ENCODE measurements around the gene PDE9A. TPM values are rescaled to one million over a fixed set of nuclear protein-coding genes. Genes with fewer than 3 reads are reported as not detected.
A peak's percentile ranks its signal among the peaks of the same experiment; 100 is the strongest.
"Not testable (repeated sequence)": the region's sequence is repeated elsewhere in the genome, so short reads cannot be mapped to it uniquely, and the experiment has no call there.

Gene PDE9A
- total RNA-seq, 1 experiment from 2014 or later = 31.9 TPM

DNA sequence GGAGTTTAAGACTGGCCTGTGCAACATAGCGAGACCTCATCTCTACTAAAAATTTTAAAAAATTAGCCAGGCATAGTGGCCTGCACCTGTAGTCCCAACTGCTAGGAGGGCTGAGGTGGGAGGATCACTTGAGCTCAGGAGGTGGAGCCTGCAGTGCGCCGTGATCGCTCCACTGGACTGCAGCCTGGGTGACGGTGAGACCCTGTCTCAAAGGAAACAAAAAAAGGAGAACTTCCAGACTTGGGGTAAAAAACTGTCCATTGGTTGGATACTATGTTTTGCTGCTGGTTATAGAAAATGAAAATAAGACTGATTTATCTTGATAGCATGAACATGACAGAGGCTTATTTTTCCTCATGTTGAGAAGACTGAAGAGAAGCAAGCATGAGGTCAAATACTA lies 146.5 kb downstream of the PDE9A start:
- Histone ChIP-seq H3K79me1 (ENCODE audit: insufficient read depth, low read depth, low read length, poor library complexity, severe bottlenecking) (no peaks in the 10 kb centered on the region), H3K79me2 (ENCODE audit: insufficient read depth, low read length) (no peaks in the 10 kb centered on the region), H3K4me2 (ENCODE audit: insufficient read depth, insufficient read length, low read length) (no peak overlapping the region), H2AFZ (ENCODE audit: low read length) (no peak overlapping the region), H3K9ac (ENCODE audit: extremely low read depth, insufficient read length, low read length) (no peak overlapping the region), H4K20me1 (ENCODE audit: control insufficient read depth, insufficient read depth, insufficient read length) (no peaks in the 10 kb centered on the region), H3K27ac (ENCODE audit: insufficient read length, low read depth, low read length) (no peak overlapping the region), H4K5ac (ENCODE audit: insufficient read length, low read depth, low read length) (no peak overlapping the region), H3T11ph (ENCODE audit: low read length) (no peak overlapping the region), H3K4ac (ENCODE audit: low read depth, low read length) (no peak overlapping the region), H2BK20ac (ENCODE audit: low read depth, low read length, poor library complexity, severe bottlenecking) (no peak overlapping the region), H2BK120ac (ENCODE audit: low read depth, low read length, poor library complexity, severe bottlenecking) (no peak overlapping the region), H4K91ac (ENCODE audit: insufficient read length, low read depth, low read length) (no peak overlapping the region), H3K18ac (ENCODE audit: insufficient read length, low read depth, low read length) (no peak overlapping the region), H3K27me3 (ENCODE audit: insufficient read depth, low read length) (no peaks in the 10 kb centered on the region), H3K23me2 (ENCODE audit: insufficient read length, low read depth, low read length, poor library complexity, severe bottlenecking) (no peaks in the 10 kb centered on the region), H4K8ac (replicated peaks; ENCODE audit: insufficient read length, low read depth, low read length) (no peak overlapping the region), H2BK12ac (ENCODE audit: insufficient read length, low read depth, low read length) (no peak overlapping the region), H2BK15ac (ENCODE audit: low read depth, low read length) (no peak overlapping the region), H2BK5ac (ENCODE audit: insufficient read length, low read length) (no peak overlapping the region), H3K56ac (ENCODE audit: insufficient read length, low read depth, low read length) (no peak overlapping the region), H3K23ac (ENCODE audit: insufficient read length, low read depth, low read length) (no peak overlapping the region), H3K14ac (ENCODE audit: insufficient read depth, low read length) (no peak overlapping the region), H2AK5ac (ENCODE audit: insufficient read length, low read length) (no peak overlapping the region), H3K9me3 (ENCODE audit: control insufficient read depth, low read depth, low read length) (no peaks in the 10 kb centered on the region), H3K4me1 (ENCODE audit: insufficient read depth, low read length) (no peaks in the 10 kb centered on the region; the same call in 1 of the 2 replicates)
- no peak for TF ChIP-seq CTCF (conservative IDR thresholded peaks at IDR 0.05)
- WGBS (ENCODE audit: extremely low coverage, insufficient read length, low lambda C conversion rate) = no CpG with 5 or more reads among the region's 5 CpGs
- peak; percentile 20 for DNase-seq
- H3K4me3 Mint-ChIP-seq = no peak overlapping the region
- H3K36me3 Mint-ChIP-seq (ENCODE audit: insufficient read depth in 1 of 3, low read depth in 3 of 3) = no peaks in the 10 kb centered on the region
- peaks cover 20 to 39% of the 10 kb centered on the region in 2 experiments for H3K4me1 Mint-ChIP-seq
- peaks cover 2% of the 10 kb centered on the region; the same call in 1 of the 2 replicates for H3K27me3 Mint-ChIP-seq (ENCODE audit: low read depth)
- H3K9me3 Mint-ChIP-seq = no peaks in the 10 kb centered on the region; a peak in 1 of 5 replicates
- no peak overlapping the region for H3K27ac Mint-ChIP-seq

GRCh38 chr21:42801616-42802015 lies 148.2 kb downstream of the PDE9A start:
- H2BK5ac ChIP-seq (ENCODE audit: insufficient read length, low read length); H3K56ac ChIP-seq (ENCODE audit: insufficient read length, low read depth, low read length); H2AK5ac ChIP-seq (ENCODE audit: insufficient read length, low read length); H3K4me2 ChIP-seq (ENCODE audit: insufficient read depth, insufficient read length, low read length); H3K23ac ChIP-seq (ENCODE audit: insufficient read length, low read depth, low read length); H3K23me2 ChIP-seq (ENCODE audit: insufficient read length, low read depth, low read length, poor library complexity, severe bottlenecking); H3K79me2 ChIP-seq (ENCODE audit: insufficient read depth, low read length); H3K79me1 ChIP-seq (ENCODE audit: insufficient read depth, low read depth, low read length, poor library complexity, severe bottlenecking); H4K20me1 ChIP-seq (ENCODE audit: control insufficient read depth, insufficient read depth, insufficient read length); H2BK20ac ChIP-seq (ENCODE audit: low read depth, low read length, poor library complexity, severe bottlenecking); H4K5ac ChIP-seq (ENCODE audit: insufficient read length, low read depth, low read length); H4K8ac ChIP-seq (replicated peaks; ENCODE audit: insufficient read length, low read depth, low read length); H3K27me3 Mint-ChIP-seq (ENCODE audit: low read depth); H3K18ac ChIP-seq (ENCODE audit: insufficient read length, low read depth, low read length); H3K9me3 ChIP-seq (ENCODE audit: control insufficient read depth, low read depth, low read length); H3K4me1 ChIP-seq (ENCODE audit: insufficient read depth, low read length); H3K4ac ChIP-seq (ENCODE audit: low read depth, low read length); H3K27me3 ChIP-seq (ENCODE audit: insufficient read depth, low read length); H3K27ac ChIP-seq (ENCODE audit: insufficient read length, low read depth, low read length); H3T11ph ChIP-seq (ENCODE audit: low read length); H4K91ac ChIP-seq (ENCODE audit: insufficient read length, low read depth, low read length); H3K9ac ChIP-seq (ENCODE audit: extremely low read depth, insufficient read length, low read length); H2BK120ac ChIP-seq (ENCODE audit: low read depth, low read length, poor library complexity, severe bottlenecking); H3K36me3 Mint-ChIP-seq (ENCODE audit: insufficient read depth in 1 of 3, low read depth in 3 of 3); H3K4me3 Mint-ChIP-seq; H3K27ac Mint-ChIP-seq; H3K9me3 Mint-ChIP-seq; H2BK12ac ChIP-seq (ENCODE audit: insufficient read length, low read depth, low read length); H2AFZ ChIP-seq (ENCODE audit: low read length); H3K14ac ChIP-seq (ENCODE audit: insufficient read depth, low read length); H2BK15ac ChIP-seq (ENCODE audit: low read depth, low read length): not testable (repeated sequence)
- H3K4me1 Mint-ChIP-seq = peaks cover 12 to 42% of the 10 kb centered on the region in 2 experiments
- peak; percentile 10 for DNase-seq
- WGBS (ENCODE audit: extremely low coverage, insufficient read length, low lambda C conversion rate) = no CpG with 5 or more reads among the region's 6 CpGs
